Measurements from ENCODE around the gene HDGFL2.

The HDGFL2 gene

GRCh38 chr19:4517451-4518057 is 45.5 kb downstream of the HDGFL2 start:
- DNase-seq (ENCODE audit: insufficient read length, low spot score) (no peak), FAIRE-seq (no peak)
- no peak for TF ChIP-seq CTCF (IDR thresholded peaks at IDR 0.05; ENCODE audit: insufficient read depth, missing control alignments)

GRCh38 chr19:4518345-4519171 is 46.5 kb downstream of the HDGFL2 start, which contains the start of gene PLIN4:
PLIN4 (minus strand) TSS chr19:4518486; CDS start chr19:4518272, 214 bp downstream.
- FAIRE-seq (no peak), DNase-seq (ENCODE audit: insufficient read length, low spot score) (no peak)
- no peak for TF ChIP-seq CTCF (IDR thresholded peaks at IDR 0.05; ENCODE audit: insufficient read depth, missing control alignments)

- DNase-seq (ENCODE audit: insufficient read length, low spot score) (no peak), FAIRE-seq (no peak)
- TF ChIP-seq CTCF (IDR thresholded peaks at IDR 0.05; ENCODE audit: insufficient read depth, missing control alignments): no peak
Measured at GRCh38 chr19:4519172-4519496, 47.0 kb downstream of the HDGFL2 start.

GRCh38 chr19:4519521-4520277 is 47.6 kb downstream of the HDGFL2 start:
- no peak for FAIRE-seq

GRCh38 chr19:4521170-4521887 is 49.2 kb downstream of the HDGFL2 start:
- no peak for TF ChIP-seq CTCF (IDR thresholded peaks at IDR 0.05; ENCODE audit: insufficient read depth, missing control alignments)
- DNase-seq (ENCODE audit: insufficient read length, low spot score): no peak
- no peak for FAIRE-seq

More at GRCh38 chr19:4519521-4520277, 47.6 kb downstream of the HDGFL2 start:
- no peak for TF ChIP-seq CTCF (IDR thresholded peaks at IDR 0.05; ENCODE audit: insufficient read depth, missing control alignments)
- DNase-seq (ENCODE audit: insufficient read length, low spot score): no peak

GRCh38 chr19:4521888-4522242 is 49.8 kb downstream of the HDGFL2 start:
- no peak for TF ChIP-seq CTCF (IDR thresholded peaks at IDR 0.05; ENCODE audit: insufficient read depth, missing control alignments)
- FAIRE-seq: no peak
- DNase-seq (ENCODE audit: insufficient read length, low spot score): no peak
